ENCODE results near the gene PDE4D.

Gene PDE4D

GRCh38 chr5:59249160-59249559 is 644.4 kb downstream of the PDE4D start:
- in situ Hi-C loops (cut with HindIII; ENCODE audit: low sequenced_read_pairs), result no loop called here
- no peak overlapping the region for H3K4me3 ChIP-seq (ENCODE audit: low read depth, low read length)
- no peak for TF ChIP-seq CTCF (IDR thresholded peaks at IDR 0.05; ENCODE audit: low read depth, low read length)
- no peak for DNase-seq (ENCODE audit: low read depth, low spot score)

- no peak overlapping the region for H3K4me3 ChIP-seq (ENCODE audit: low read depth, low read length)
- in situ Hi-C loops (cut with HindIII; ENCODE audit: low sequenced_read_pairs), result no loop called here
- no peak for TF ChIP-seq CTCF (IDR thresholded peaks at IDR 0.05; ENCODE audit: low read depth, low read length)
- DNase-seq (ENCODE audit: low read depth, low spot score), result no peak
Observed at GRCh38 chr5:59246882-59247281, 646.6 kb downstream of the PDE4D start.

GRCh38 chr5:59246145-59246869 is 647.2 kb downstream of the PDE4D start:
- peak; percentile 57 for DNase-seq (ENCODE audit: low read depth, low spot score)
- H3K4me3 ChIP-seq (ENCODE audit: low read depth, low read length), result no peak overlapping the region
- no peak for TF ChIP-seq CTCF (IDR thresholded peaks at IDR 0.05; ENCODE audit: low read depth, low read length)
- in situ Hi-C loops (cut with HindIII; ENCODE audit: low sequenced_read_pairs), result no loop called here

- no peak for DNase-seq (ENCODE audit: low read depth, low spot score)
- TF ChIP-seq CTCF (IDR thresholded peaks at IDR 0.05; ENCODE audit: low read depth, low read length), result no peak
- in situ Hi-C loops (cut with HindIII; ENCODE audit: low sequenced_read_pairs), result no loop called here
- H3K4me3 ChIP-seq (ENCODE audit: low read depth, low read length), result no peak overlapping the region
Observed at GRCh38 chr5:59245198-59245597, 648.3 kb downstream of the PDE4D start.

- no peak overlapping the region for H3K4me3 ChIP-seq (ENCODE audit: low read depth, low read length)
- no peak for DNase-seq (ENCODE audit: low read depth, low spot score)
Observed at GRCh38 chr5:59241552-59241951, 652.0 kb downstream of the PDE4D start.

GRCh38 chr5:59241119-59241518 is 652.4 kb downstream of the PDE4D start:
- TF ChIP-seq CTCF (IDR thresholded peaks at IDR 0.05; ENCODE audit: low read depth, low read length), result no peak
- no peak for DNase-seq (ENCODE audit: low read depth, low spot score)
- H3K4me3 ChIP-seq (ENCODE audit: low read depth, low read length), result no peak overlapping the region
- in situ Hi-C loops (cut with HindIII; ENCODE audit: low sequenced_read_pairs), result no loop called here

More at GRCh38 chr5:59241552-59241951, 652.0 kb downstream of the PDE4D start:
- no peak for TF ChIP-seq CTCF (IDR thresholded peaks at IDR 0.05; ENCODE audit: low read depth, low read length)
- in situ Hi-C loops (cut with HindIII; ENCODE audit: low sequenced_read_pairs), result no loop called here

All from astrocyte of the spinal cord (primary cell).